Hepatocyte (in vitro differentiated cells): ENCODE data around the gene ANKS3. TPM values are rescaled to one million over a fixed set of nuclear protein-coding genes. Genes with fewer than 3 reads are reported as not detected.

Experiments used
- DNase-seq: peaks from one replicate; pipeline ENCODE4 v3.0.0-alpha.2; 2016; ENCODE audit warnings: low spot score
- H2AFZ ChIP-seq: fragments of 200-600 bp; sonication (generic); 2 replicates; pipeline ENCODE4 v1.6.0; 2016; ENCODE audit warnings: antibody characterized with exemption, mild to moderate bottlenecking
- H3K27ac ChIP-seq: fragments of 200-600 bp; sonication (generic); 2 replicates; pipeline ENCODE4 v1.5.1; 2016; ENCODE audit warnings: mild to moderate bottlenecking
- H3K27me3 ChIP-seq: fragments of 200-600 bp; sonication (generic); 2 replicates; pipeline ENCODE4 v1.6.1; 2016
- H3K36me3 ChIP-seq: fragments of 200-600 bp; sonication (generic); replicated peaks from 2 replicates; pipeline ENCODE4 v1.5.1; 2016; ENCODE audit warnings: low read depth; ENCODE audit not compliant: insufficient read depth
- H3K4me1 ChIP-seq: fragments of 200-600 bp; sonication (generic); 2 replicates; pipeline ENCODE4 v1.5.1; 2016; ENCODE audit warnings: mild to moderate bottlenecking, moderate library complexity; ENCODE audit not compliant: insufficient read depth
- H3K4me2 ChIP-seq: fragments of 200-600 bp; sonication (generic); 2 replicates; pipeline ENCODE4 v1.6.0; 2016
- H3K4me3 ChIP-seq: fragments of 200-600 bp; sonication (generic); 2 replicates; pipeline ENCODE4 v1.5.1; 2016; ENCODE audit warnings: mild to moderate bottlenecking
- H3K79me2 ChIP-seq: fragments of 200-600 bp; sonication (generic); 2 replicates; pipeline ENCODE4 v1.6.0; 2017; ENCODE audit warnings: mild to moderate bottlenecking
- H3K9me2 ChIP-seq: fragments of 200-600 bp; sonication (generic); replicated peaks from 2 replicates; pipeline ENCODE4 v1.6.0; 2017; ENCODE audit warnings: mild to moderate bottlenecking; ENCODE audit not compliant: insufficient read depth
- H3K9me3 ChIP-seq: fragments of 200-600 bp; sonication (generic); 2 replicates; pipeline ENCODE4 v1.5.1; 2016; ENCODE audit warnings: low read depth, mild to moderate bottlenecking
- H4K20me1 ChIP-seq: fragments of 200-600 bp; sonication (generic); 2 replicates; pipeline ENCODE4 v1.6.0; 2016; ENCODE audit warnings: mild to moderate bottlenecking; ENCODE audit not compliant: insufficient read depth, poor library complexity, severe bottlenecking
- CTCF ChIP-seq: fragments of 200-600 bp; sonication (generic); IDR thresholded peaks from 2 replicates; pipeline ENCODE4 v1.5.1; 2016; ENCODE audit warnings: antibody characterized with exemption, mild to moderate bottlenecking; ENCODE audit not compliant: poor library complexity
- EZH2 ChIP-seq: fragments of 200-600 bp; sonication (generic); IDR thresholded peaks from 2 replicates; pipeline ENCODE4 v1.6.1; 2016; ENCODE audit warnings: antibody characterized with exemption, mild to moderate bottlenecking, borderline replicate concordance
- EZH2phosphoT487 ChIP-seq: fragments of 200-600 bp; sonication (generic); IDR thresholded peaks from one replicate; pipeline ENCODE4 v1.6.1; 2018; ENCODE audit warnings: antibody characterized with exemption, mild to moderate bottlenecking, low read depth, moderate library complexity; ENCODE audit not compliant: unreplicated experiment, severe bottlenecking
- WGBS: methylation state at CpG from one replicate; pipeline ENCODE4 v1.1.6; 2016; ENCODE audit warnings: low lambda C conversion rate; ENCODE audit errors: missing lambda C conversion rate; 5-methylcytosine and 5-hydroxymethylcytosine counted together
- polyA plus RNA-seq: library from polyadenylated mRNA; unstranded; fragments of >200 nt; fragmentation: Nextera tagmentation; extraction: Ambion mirVana; gene quantifications from 2 replicates; pipeline ENCODE4 v1.2.1, GENCODE V29; 2016
- total RNA-seq: library from RNA; depleted of rRNA; stranded (reverse); fragments of >200 nt; gene quantifications from 2 replicates; pipeline ENCODE4 v1.2.3, GENCODE V29; 2014

The ANKS3 gene
- total and polyA plus RNA-seq, 2 experiments from 2014 or later: 11.7 to 17.4 TPM

GRCh38 chr16:4700997-4701743 lies 32.9 kb downstream of the ANKS3 start:
- H3K27me3 ChIP-seq: no peaks in the 10 kb centered on the region
- H2AFZ ChIP-seq: no peak overlapping the region
- H4K20me1 ChIP-seq: no peaks in the 10 kb centered on the region
- H3K36me3 ChIP-seq: no peaks in the 10 kb centered on the region
- no peak overlapping the region for H3K27ac ChIP-seq
- TF ChIP-seq EZH2phosphoT487: no peak
- no peak for TF ChIP-seq CTCF
- no peak for TF ChIP-seq EZH2
- WGBS: 97% methylated on average over 33 of the region's 33 CpGs
- no peaks in the 10 kb centered on the region for H3K9me3 ChIP-seq
- no peak overlapping the region for H3K4me2 ChIP-seq
- H3K4me3 ChIP-seq: no peak overlapping the region
- peaks cover 7% of the 10 kb centered on the region for H3K4me1 ChIP-seq
- no peaks in the 10 kb centered on the region for H3K9me2 ChIP-seq
- H3K79me2 ChIP-seq: no peaks in the 10 kb centered on the region
- DNase-seq: no peak

- H4K20me1 ChIP-seq: no peaks in the 10 kb centered on the region
- H3K4me2 ChIP-seq: no peak overlapping the region
- no peak overlapping the region for H3K27ac ChIP-seq
- no peak for TF ChIP-seq EZH2
- TF ChIP-seq EZH2phosphoT487: no peak
- TF ChIP-seq CTCF: no peak
- no peak overlapping the region for H3K4me3 ChIP-seq
- H3K36me3 ChIP-seq: no peaks in the 10 kb centered on the region
- H3K9me3 ChIP-seq: no peaks in the 10 kb centered on the region
- peaks cover 13% of the 10 kb centered on the region for H3K4me1 ChIP-seq
- whole genome bisulfite sequencing: 96% methylated on average over 13 of the region's 13 CpGs
- H3K79me2 ChIP-seq: peaks cover 3% of the 10 kb centered on the region
- H2AFZ ChIP-seq: no peak overlapping the region
- no peak for DNase-seq
- H3K9me2 ChIP-seq: no peaks in the 10 kb centered on the region
- no peaks in the 10 kb centered on the region for H3K27me3 ChIP-seq
Observed at GRCh38 chr16:4700380-4700996, 33.6 kb downstream of the ANKS3 start.

GRCh38 chr16:4699046-4699556 lies 35.0 kb downstream of the ANKS3 start:
- no peak for TF ChIP-seq CTCF
- H3K9me2 ChIP-seq: no peaks in the 10 kb centered on the region
- H3K27ac ChIP-seq: no peak overlapping the region
- H3K4me3 ChIP-seq: no peak overlapping the region
- H3K4me1 ChIP-seq: peaks cover 22% of the 10 kb centered on the region
- H3K9me3 ChIP-seq: no peaks in the 10 kb centered on the region
- no peak for DNase-seq
- 95% methylated on average over 19 of the region's 19 CpGs for WGBS
- peaks cover 14% of the 10 kb centered on the region for H3K79me2 ChIP-seq
- H3K27me3 ChIP-seq: no peaks in the 10 kb centered on the region
- no peak overlapping the region for H3K4me2 ChIP-seq
- no peaks in the 10 kb centered on the region for H4K20me1 ChIP-seq
- no peaks in the 10 kb centered on the region for H3K36me3 ChIP-seq
- no peak overlapping the region for H2AFZ ChIP-seq
